Testis (tissue), 2 donors: ENCODE measurements around the gene MACROH2A1.

ENCODE experiments used
- POLR2A ChIP-seq: fragments of 450-650 bp; IDR thresholded peaks from one replicate; pipeline ENCODE4 v1.6.1; 2017; ENCODE audit warnings: antibody characterized with exemption, mild to moderate bottlenecking, moderate library complexity
- TF ChIP-seq, protein P1 (sequence below), 3 experiments: fragments of 450-650 bp in 2 of 3; fragments of 200-600 bp in 1 of 3; sonication (generic) in 1 of 3; IDR thresholded peaks; one replicate each; pipeline ENCODE4 v1.5.1; 2016 to 2019; ENCODE audit warnings: antibody characterized with exemption in 3 of 3, mild to moderate bottlenecking in 2 of 3, moderate library complexity in 1 of 3

DNA sequence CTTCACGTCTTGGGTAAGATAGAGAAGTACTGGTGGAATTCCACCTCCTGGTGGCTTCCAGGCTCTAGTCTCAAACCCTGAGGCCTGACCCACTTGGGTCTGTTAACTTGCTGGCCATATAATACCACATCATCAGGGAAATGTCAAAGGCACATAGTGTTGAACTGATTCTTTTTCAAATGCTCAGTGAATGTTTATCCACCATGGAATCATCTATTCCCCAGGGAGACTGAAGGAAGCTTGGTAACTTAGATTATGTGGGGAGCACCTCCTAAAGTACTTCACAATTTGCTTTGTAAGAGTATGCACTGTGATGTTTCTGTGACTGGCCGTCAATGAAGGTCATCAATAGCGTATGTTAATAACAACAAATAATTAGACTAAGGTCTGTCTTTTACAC is 16.1 kb downstream of the MACROH2A1 start:
- TF ChIP-seq, protein P1, sequence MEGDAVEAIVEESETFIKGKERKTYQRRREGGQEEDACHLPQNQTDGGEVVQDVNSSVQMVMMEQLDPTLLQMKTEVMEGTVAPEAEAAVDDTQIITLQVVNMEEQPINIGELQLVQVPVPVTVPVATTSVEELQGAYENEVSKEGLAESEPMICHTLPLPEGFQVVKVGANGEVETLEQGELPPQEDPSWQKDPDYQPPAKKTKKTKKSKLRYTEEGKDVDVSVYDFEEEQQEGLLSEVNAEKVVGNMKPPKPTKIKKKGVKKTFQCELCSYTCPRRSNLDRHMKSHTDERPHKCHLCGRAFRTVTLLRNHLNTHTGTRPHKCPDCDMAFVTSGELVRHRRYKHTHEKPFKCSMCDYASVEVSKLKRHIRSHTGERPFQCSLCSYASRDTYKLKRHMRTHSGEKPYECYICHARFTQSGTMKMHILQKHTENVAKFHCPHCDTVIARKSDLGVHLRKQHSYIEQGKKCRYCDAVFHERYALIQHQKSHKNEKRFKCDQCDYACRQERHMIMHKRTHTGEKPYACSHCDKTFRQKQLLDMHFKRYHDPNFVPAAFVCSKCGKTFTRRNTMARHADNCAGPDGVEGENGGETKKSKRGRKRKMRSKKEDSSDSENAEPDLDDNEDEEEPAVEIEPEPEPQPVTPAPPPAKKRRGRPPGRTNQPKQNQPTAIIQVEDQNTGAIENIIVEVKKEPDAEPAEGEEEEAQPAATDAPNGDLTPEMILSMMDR (IDR thresholded peaks at IDR 0.05): no peak
- no peak for TF ChIP-seq POLR2A
